Erythroblast (primary cell): ENCODE data around the gene ITPR1.

ENCODE experiments used
- DNase-seq, 2 experiments: peaks; one replicate each; lab custom pipeline; 2025; lab: John Stamatoyannopoulos, UW
- GATA1 ChIP-seq: IDR thresholded peaks from 2 replicates; pipeline ENCODE4 v1.6.1; 2011; ENCODE audit warnings: low read depth, mild to moderate bottlenecking, control low read depth, low read length, moderate library complexity
- POLR2A ChIP-seq: IDR thresholded peaks from 2 replicates; pipeline ENCODE4 v1.6.1; 2011; ENCODE audit warnings: mild to moderate bottlenecking, low read length

ITPR1 gene

GRCh38 chr3:4821338-4821737 lies 328.2 kb downstream of the ITPR1 start:
- no peak for TF ChIP-seq GATA1
- no peak for TF ChIP-seq POLR2A
- no peak for DNase-seq

- TF ChIP-seq GATA1 (no peak), POLR2A (no peak)
- DNase-seq, result no peak
Measured at GRCh38 chr3:4821975-4822374, 328.8 kb downstream of the ITPR1 start.

DNA sequence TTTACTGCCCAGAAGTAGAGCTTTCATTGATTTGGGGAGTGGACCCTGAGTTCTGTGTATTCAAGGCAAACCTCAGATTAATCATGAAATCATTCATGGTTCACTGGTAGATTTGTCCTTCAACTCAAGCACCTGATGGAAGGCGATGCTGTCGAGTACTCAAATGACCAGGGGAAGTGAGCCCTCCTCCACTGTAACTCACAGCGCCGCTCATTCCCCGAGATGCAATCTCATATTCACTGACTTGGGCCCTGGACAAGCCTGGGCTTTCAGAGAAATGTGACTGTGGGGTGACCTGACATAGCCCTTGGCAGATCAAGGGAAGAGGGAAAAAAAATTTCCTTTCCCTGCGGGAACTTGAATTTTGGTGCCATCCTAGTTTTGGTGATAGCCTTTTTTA lies 329.4 kb downstream of the ITPR1 start:
- TF ChIP-seq GATA1, result no peak
- no peak for TF ChIP-seq POLR2A
- DNase-seq, result no peak

DNA sequence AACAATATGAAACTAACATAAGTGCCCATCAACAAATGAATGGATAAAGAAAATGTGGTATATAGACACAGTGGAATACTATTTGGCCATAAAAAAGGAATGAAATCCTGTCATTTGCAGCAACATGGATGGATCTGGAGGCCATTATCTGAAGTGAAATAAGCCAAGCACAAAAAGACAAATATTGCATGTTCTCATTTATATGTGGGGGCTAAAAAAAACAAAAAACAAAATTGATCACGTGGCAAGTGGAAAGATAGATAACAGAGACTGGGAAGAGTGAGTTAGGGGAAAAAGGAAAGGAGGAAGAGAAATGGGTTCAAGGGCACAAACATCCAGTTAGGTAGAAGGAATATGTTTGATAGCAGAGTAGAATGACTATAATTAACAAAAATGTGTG lies 330.2 kb downstream of the ITPR1 start:
- no peak for DNase-seq
- TF ChIP-seq POLR2A (no peak), GATA1 (no peak)

- no peak for DNase-seq
- TF ChIP-seq POLR2A, result no peak
- TF ChIP-seq GATA1, result no peak
Measured at GRCh38 chr3:4823986-4824925, 331.1 kb downstream of the ITPR1 start.

GRCh38 chr3:4824926-4825325 lies 331.8 kb downstream of the ITPR1 start:
- TF ChIP-seq GATA1, result no peak
- no peak for TF ChIP-seq POLR2A
- peak; percentile 16 to 54 for DNase-seq

- DNase-seq, result peak; percentile 72 to 85
- TF ChIP-seq GATA1 (no peak), POLR2A (no peak)
Measured at GRCh38 chr3:4825436-4826236, 332.5 kb downstream of the ITPR1 start.

DNA sequence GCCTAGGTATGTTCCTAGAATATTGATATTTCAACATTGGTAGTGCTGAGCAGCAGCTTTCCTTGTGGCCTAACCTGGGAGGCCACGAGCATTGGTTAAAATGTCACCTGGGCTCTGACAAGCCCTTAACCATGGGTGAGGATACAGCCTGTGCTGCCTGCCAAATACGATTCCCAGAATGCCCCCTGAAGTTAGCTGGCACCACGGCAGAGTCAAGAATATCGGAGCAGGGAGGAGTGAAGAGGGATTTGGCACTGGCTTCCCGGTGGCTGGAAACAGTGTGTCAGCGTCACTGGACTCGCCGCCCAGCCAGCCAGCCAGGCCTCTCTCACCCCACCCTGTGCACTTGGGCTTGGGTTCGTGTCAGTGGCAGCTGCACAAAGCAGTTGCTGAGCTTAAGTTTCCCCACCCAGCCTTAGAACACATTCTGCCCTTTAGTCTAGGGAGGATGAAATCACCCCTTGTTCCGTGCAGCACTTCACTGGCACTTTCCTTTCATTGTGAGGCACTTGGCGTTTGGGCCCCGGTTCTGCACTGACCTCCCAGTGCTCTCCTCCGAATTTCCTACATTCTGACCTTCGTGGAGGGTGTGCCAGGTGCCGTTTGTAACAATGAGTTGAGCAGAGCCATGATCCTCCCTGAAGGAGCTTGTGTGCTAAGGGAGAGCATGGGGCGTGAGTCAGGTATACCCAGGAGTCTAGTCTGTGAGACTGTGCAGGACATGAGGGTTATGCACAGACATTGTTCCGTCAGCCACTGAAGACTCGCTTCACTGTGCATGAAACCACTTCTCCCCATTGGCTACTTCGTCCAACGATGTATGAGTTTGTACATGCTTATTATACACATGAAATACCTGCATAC lies 333.3 kb downstream of the ITPR1 start:
- no peak for TF ChIP-seq GATA1
- no peak for TF ChIP-seq POLR2A
- no peak for DNase-seq

- TF ChIP-seq GATA1 (no peak), POLR2A (no peak)
- DNase-seq, result peak; percentile 13 to 32
Measured at GRCh38 chr3:4827767-4828166, 334.6 kb downstream of the ITPR1 start.

DNA sequence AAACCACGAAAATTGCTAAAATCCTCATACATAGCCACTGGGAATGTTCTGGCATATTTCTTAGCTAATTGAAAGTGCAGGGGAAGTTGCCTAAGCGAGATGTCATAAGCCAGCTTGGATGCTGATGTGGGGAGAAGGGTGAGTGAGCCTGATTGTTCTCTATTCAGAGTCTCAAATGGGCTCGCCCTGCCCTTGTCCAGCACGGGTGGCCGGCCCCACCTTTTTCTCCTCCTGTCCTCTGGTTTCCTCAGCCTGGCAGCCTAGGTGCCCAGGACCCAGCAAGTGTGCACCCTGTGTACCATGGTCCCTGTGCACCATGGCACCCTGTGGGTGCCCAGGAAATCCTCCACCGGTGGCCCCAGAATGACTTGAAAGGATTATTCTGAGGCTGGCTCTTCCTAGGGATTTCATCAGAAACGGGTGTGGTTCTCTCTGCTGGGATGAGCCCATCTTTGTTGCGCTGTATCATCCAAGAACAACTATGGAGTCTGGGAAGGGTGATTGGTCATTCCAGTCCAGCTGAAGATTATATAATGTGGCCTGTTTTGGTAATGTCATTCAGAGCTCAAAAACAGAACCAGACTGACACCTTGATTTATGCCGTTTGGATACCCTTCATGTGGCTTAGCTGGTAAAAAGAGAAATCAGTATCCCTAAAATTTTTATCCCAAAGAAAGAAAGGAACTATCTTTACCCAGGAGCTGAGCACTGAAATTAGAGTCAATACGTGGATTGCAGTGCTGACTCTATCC lies 335.3 kb downstream of the ITPR1 start:
- TF ChIP-seq GATA1 (no peak), POLR2A (no peak)
- DNase-seq, result peak in 1 of 2 experiments; percentile 14

DNA sequence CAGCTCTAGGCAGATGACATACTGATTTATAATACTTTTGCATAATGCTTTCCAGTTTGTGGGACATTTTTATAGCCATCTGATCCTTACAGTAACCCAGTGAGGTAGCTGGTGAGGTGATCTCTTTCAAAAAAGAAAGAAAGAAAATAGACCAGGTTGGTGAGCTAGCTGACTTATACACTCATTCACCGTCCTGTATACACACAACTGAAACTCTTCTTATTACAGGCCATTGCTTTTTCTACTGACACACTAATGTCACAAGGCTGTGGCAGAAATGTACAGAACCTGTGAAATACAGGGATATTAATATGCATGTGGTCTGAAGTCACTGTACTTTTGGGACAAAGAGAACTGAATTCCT lies 335.9 kb downstream of the ITPR1 start:
- TF ChIP-seq POLR2A (no peak), GATA1 (no peak)
- no peak for DNase-seq

GRCh38 chr3:4830586-4830914 lies 337.4 kb downstream of the ITPR1 start:
- no peak for DNase-seq
- TF ChIP-seq POLR2A (no peak), GATA1 (no peak)

DNA sequence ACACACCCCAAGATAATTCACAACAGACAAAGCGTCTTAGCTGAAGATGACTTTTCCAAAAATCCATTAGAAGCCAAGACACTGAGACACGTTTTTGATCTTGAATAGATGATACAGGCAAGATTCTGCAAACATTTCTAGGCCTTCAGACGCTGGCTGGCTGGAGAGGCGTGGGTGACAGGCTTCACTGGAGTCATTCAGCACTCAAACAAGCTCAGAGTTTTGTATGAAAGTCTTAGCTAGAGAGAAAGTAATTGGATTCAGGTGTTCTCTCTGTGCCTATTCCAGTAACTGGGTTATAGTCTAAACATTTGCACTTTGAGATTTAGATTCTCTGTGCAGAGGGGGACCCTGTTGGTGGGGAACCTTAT lies 338.4 kb downstream of the ITPR1 start:
- TF ChIP-seq POLR2A (peak; percentile 21), GATA1 (no peak)
- DNase-seq, result no peak
